ENCODE data around the gene LUZP2. TPM values are rescaled to one million over a fixed set of nuclear protein-coding genes. Genes with fewer than 3 reads are reported as not detected.
A peak's percentile ranks its signal among the peaks of the same experiment; 100 is the strongest.

Gene LUZP2
- total RNA-seq, 1 experiment from 2014 or later = 0.11 TPM

- Histone ChIP-seq H3F3A (ENCODE audit: low read length, unreplicated experiment) (no peaks in the 10 kb centered on the region), H3K4me2 (ENCODE audit: low read length) (no peak overlapping the region), H3K36me3 (ENCODE audit: low read depth, low read length) (no peaks in the 10 kb centered on the region), H4K20me1 (ENCODE audit: low read length) (no peaks in the 10 kb centered on the region), H3K9me2 (replicated peaks; ENCODE audit: low read length) (no peaks in the 10 kb centered on the region), H3K27me3 (ENCODE audit: low read length) (no peaks in the 10 kb centered on the region), H3K4me1 (ENCODE audit: insufficient read depth, low read length) (no peaks in the 10 kb centered on the region), H3K27ac (ENCODE audit: low read length) (no peak overlapping the region), H3K4me3 (ENCODE audit: low read length) (no peak overlapping the region), H3K9ac (ENCODE audit: low read length) (no peak overlapping the region), H3K79me2 (ENCODE audit: low read length) (no peaks in the 10 kb centered on the region), H2AFZ (ENCODE audit: low read length) (no peak overlapping the region), H3K9me3 (ENCODE audit: low read length) (no peaks in the 10 kb centered on the region)
- TF ChIP-seq EZH2 (IDR thresholded peaks at IDR 0.05; ENCODE audit: low read length, unreplicated experiment) = no peak
- no peak for TF ChIP-seq CTCF (conservative IDR thresholded peaks at IDR 0.05; ENCODE audit: low read depth, low read length)
- TF ChIP-seq EZH2phosphoT487 (IDR thresholded peaks at IDR 0.05; ENCODE audit: borderline replicate concordance, low read length) = no peak
- BruUV-seq (replicated peaks) = no TSS peak
- ChIA-PET POLR2A (ENCODE audit: unreplicated experiment) (no interaction called here), CTCF (no interaction called here)
- ATAC-seq (no peak), DNase-seq (no peak)
- intact Hi-C loops (cut with micrococcal nuclease) = no loop called here
Observed at GRCh38 chr11:24848857-24849256, 352.0 kb downstream of the LUZP2 start.

GRCh38 chr11:24855951-24856350 lies 359.1 kb downstream of the LUZP2 start:
- TF ChIP-seq EZH2phosphoT487 (IDR thresholded peaks at IDR 0.05; ENCODE audit: borderline replicate concordance, low read length) (no peak), CTCF (conservative IDR thresholded peaks at IDR 0.05; ENCODE audit: low read depth, low read length) (no peak), EZH2 (IDR thresholded peaks at IDR 0.05; ENCODE audit: low read length, unreplicated experiment) (no peak)
- CTCF ChIA-PET = no interaction called here
- Histone ChIP-seq H4K20me1 (ENCODE audit: low read length) (no peaks in the 10 kb centered on the region), H3K9me3 (ENCODE audit: low read length) (no peaks in the 10 kb centered on the region), H2AFZ (ENCODE audit: low read length) (no peak overlapping the region), H3F3A (ENCODE audit: low read length, unreplicated experiment) (no peaks in the 10 kb centered on the region), H3K79me2 (ENCODE audit: low read length) (no peaks in the 10 kb centered on the region), H3K4me3 (ENCODE audit: low read length) (no peak overlapping the region), H3K36me3 (ENCODE audit: low read depth, low read length) (no peaks in the 10 kb centered on the region), H3K4me2 (ENCODE audit: low read length) (peak overlapping the region; percentile 47), H3K4me1 (ENCODE audit: insufficient read depth, low read length) (peaks cover 21% of the 10 kb centered on the region), H3K27me3 (ENCODE audit: low read length) (no peaks in the 10 kb centered on the region), H3K9ac (ENCODE audit: low read length) (no peak overlapping the region), H3K27ac (ENCODE audit: low read length) (peak overlapping the region; percentile 88), H3K9me2 (replicated peaks; ENCODE audit: low read length) (no peaks in the 10 kb centered on the region)
- POLR2A ChIA-PET (ENCODE audit: unreplicated experiment) = no interaction called here
- DNase-seq (peak; percentile 74), ATAC-seq (peak; percentile 96)
- intact Hi-C loops (cut with micrococcal nuclease) = loop anchor here (5.0 kb wide), 1 partner anchor 134 kb away; no protein-coding TSS in a partner anchor
- BruUV-seq (replicated peaks) = no TSS peak

- POLR2A ChIA-PET (ENCODE audit: unreplicated experiment) = no interaction called here
- H3K9me2 ChIP-seq (replicated peaks; ENCODE audit: low read length) = no peaks in the 10 kb centered on the region
Observed at GRCh38 chr11:24859801-24860300, 363.0 kb downstream of the LUZP2 start.

More at GRCh38 chr11:24859801-24860300, 363.0 kb downstream of the LUZP2 start:
- no peak for TF ChIP-seq CTCF (conservative IDR thresholded peaks at IDR 0.05; ENCODE audit: low read depth, low read length)
- no peak for TF ChIP-seq EZH2phosphoT487 (IDR thresholded peaks at IDR 0.05; ENCODE audit: borderline replicate concordance, low read length)
- no peak for TF ChIP-seq EZH2 (IDR thresholded peaks at IDR 0.05; ENCODE audit: low read length, unreplicated experiment)
- Histone ChIP-seq H3K4me1 (ENCODE audit: insufficient read depth, low read length) (peaks cover 19% of the 10 kb centered on the region), H3K4me3 (ENCODE audit: low read length) (no peak overlapping the region), H3K4me2 (ENCODE audit: low read length) (no peak overlapping the region), H3K9me3 (ENCODE audit: low read length) (no peaks in the 10 kb centered on the region), H3K36me3 (ENCODE audit: low read depth, low read length) (no peaks in the 10 kb centered on the region), H2AFZ (ENCODE audit: low read length) (no peak overlapping the region), H3K9ac (ENCODE audit: low read length) (no peak overlapping the region), H3K79me2 (ENCODE audit: low read length) (no peaks in the 10 kb centered on the region), H4K20me1 (ENCODE audit: low read length) (no peaks in the 10 kb centered on the region), H3F3A (ENCODE audit: low read length, unreplicated experiment) (no peaks in the 10 kb centered on the region), H3K27ac (ENCODE audit: low read length) (no peak overlapping the region), H3K27me3 (ENCODE audit: low read length) (no peaks in the 10 kb centered on the region)
- DNase-seq (no peak), ATAC-seq (no peak)
- no TSS peak for BruUV-seq (replicated peaks)
- intact Hi-C loops (cut with micrococcal nuclease) = loop anchor here (5.0 kb wide), 1 partner anchor 138 kb away; no protein-coding TSS in a partner anchor
- CTCF ChIA-PET = no interaction called here

Data from PC-3 (cell line).